CD4-positive, alpha-beta T cell (primary cell): ENCODE data around the gene LPP. TPM values are rescaled to one million over a fixed set of nuclear protein-coding genes. Genes with fewer than 3 reads are reported as not detected.

Experiments used
- ATAC-seq: fragments of 200-7000 bp; cut with Tn5 transposase; one replicate; pipeline ENCODE4 v1.10.0; 2022; ENCODE audit warnings: mild to moderate bottlenecking; ENCODE audit not compliant: poor library complexity
- CTCF ChIA-PET: fragments of 350-600 bp; sonication (Branson Sonifier 250); formaldehyde crosslinking; loops from one replicate; lab custom pipeline; 2021; ENCODE audit warnings: antibody characterized with exemption, inconsistent platforms; lab: Charles Lee
- POLR2A ChIA-PET: fragments of 350-600 bp; sonication (Branson Sonifier 250); formaldehyde crosslinking; loops from one replicate; lab custom pipeline; 2021; ENCODE audit warnings: antibody characterized with exemption, inconsistent platforms; lab: Charles Lee
- DNase-seq, 14 experiments: peaks; one replicate each; pipeline ENCODE4 v3.0.0-alpha.2; 2013 to 2020; ENCODE audit warnings: mixed read lengths in 2 of 14
- H3K27ac ChIP-seq, 2 donors: one replicate each; pipeline versions ENCODE4 v1.5.1 to v1.7.0; 2013; ENCODE audit warnings: low read length in 2 of 2, low read depth in 1 of 2, mild to moderate bottlenecking in 1 of 2
- H3K27me3 ChIP-seq, 2 experiments: 1 replicate in 1 of 2; 2 replicates in 1 of 2; pipeline versions ENCODE4 v1.6.1 to v1.7.0; 2013; ENCODE audit warnings: low read length in 2 of 2, control low read depth in 1 of 2, mild to moderate bottlenecking in 1 of 2, moderate library complexity in 1 of 2; ENCODE audit not compliant: insufficient read depth in 2 of 2, control insufficient read depth in 1 of 2
- H3K36me3 ChIP-seq: one replicate; pipeline ENCODE4 v1.6.1; 2013; ENCODE audit warnings: low read length, control low read depth; ENCODE audit not compliant: insufficient read depth
- H3K4me1 ChIP-seq: one replicate; pipeline ENCODE4 v1.6.1; 2013; ENCODE audit warnings: low read length, control low read depth; ENCODE audit not compliant: insufficient read depth
- H3K4me3 ChIP-seq: one replicate; pipeline ENCODE4 v1.5.1; 2013; ENCODE audit warnings: mild to moderate bottlenecking, low read length, moderate library complexity
- H3K9me3 ChIP-seq, 2 experiments: 1 replicate in 1 of 2; 2 replicates in 1 of 2; pipeline versions ENCODE4 v1.6.1 to v1.7.0; 2013; ENCODE audit warnings: low read length in 2 of 2, mild to moderate bottlenecking in 2 of 2, control low read depth in 1 of 2, moderate library complexity in 1 of 2; ENCODE audit not compliant: control insufficient read depth in 1 of 2, insufficient read depth in 1 of 2
- H3K27ac Mint-ChIP-seq: one replicate; pipeline ENCODE4 v1.8.0; 2020; ENCODE audit warnings: mixed read lengths
- H3K27me3 Mint-ChIP-seq: one replicate; pipeline ENCODE4 v1.8.0; 2021; ENCODE audit warnings: mixed read lengths
- H3K36me3 Mint-ChIP-seq: one replicate; pipeline ENCODE4 v1.8.0; 2021; ENCODE audit warnings: low read depth, mixed read lengths
- H3K4me1 Mint-ChIP-seq: one replicate; pipeline ENCODE4 v1.8.0; 2021; ENCODE audit warnings: low read depth, mixed read lengths
- H3K4me3 Mint-ChIP-seq: one replicate; pipeline ENCODE4 v1.8.0; 2020; ENCODE audit warnings: mild to moderate bottlenecking, mixed read lengths
- H3K9me3 Mint-ChIP-seq: one replicate; pipeline ENCODE4 v1.8.0; 2020; ENCODE audit warnings: mixed read lengths
- CTCF ChIP-seq: fragments of 200-600 bp; IDR thresholded peaks from one replicate; pipeline ENCODE4 v1.8.0; 2022; ENCODE audit warnings: antibody characterized with exemption, mild to moderate bottlenecking
- intact Hi-C, 2 experiments: fragments of 100-400 bp; cut with DNase I in 1 of 2; cut with micrococcal nuclease in 1 of 2; formaldehyde crosslinking; loops; one replicate each; pipeline versions ENCODE4 v1.15.1 to v1.9.0; 2023 to 2025; cut with DNase I, micrococcal nuclease
- total RNA-seq, 174 experiments: library from RNA in 2 of 174; stranded (reverse) in 2 of 174; gene quantifications; one replicate each; pipeline ENCODE4 v1.2.3 and lab custom pipeline; 2021 to 2026

LPP gene
- total RNA-seq, 2 experiments from 2014 or later = 45.6 to 45.9 TPM

GRCh38 chr3:188345223-188345622 lies 191.3 kb downstream of the LPP start:
- no peaks in the 10 kb centered on the region for H3K27me3 ChIP-seq
- intact Hi-C loops = loop anchor here in 1 of 2 experiments (10.0 kb wide), 1 partner anchor 190 kb away; the partner anchor contains the start of gene LPP
- no peak for TF ChIP-seq CTCF
- DNase-seq = no peak
- Mint-ChIP-seq H3K36me3 (peaks cover 18% of the 10 kb centered on the region), H3K4me3 (no peak overlapping the region), H3K9me3 (no peaks in the 10 kb centered on the region), H3K4me1 (peaks cover under 1% of the 10 kb centered on the region), H3K27ac (no peak overlapping the region), H3K27me3 (no peaks in the 10 kb centered on the region)
- ATAC-seq = no peak
- no peaks in the 10 kb centered on the region for H3K36me3 ChIP-seq
- POLR2A ChIA-PET = no interaction called here
- H3K4me1 ChIP-seq = no peaks in the 10 kb centered on the region
- no peak overlapping the region for H3K27ac ChIP-seq
- CTCF ChIA-PET = interaction anchor here (0.6 to 1.2 kb wide), 2 partner anchors 12 to 77 kb away, joined by 3 to 4 read pairs; no protein-coding TSS in a partner anchor
- no peaks in the 10 kb centered on the region for H3K9me3 ChIP-seq
- H3K4me3 ChIP-seq = no peak overlapping the region

GRCh38 chr3:188348435-188349244 lies 194.7 kb downstream of the LPP start:
- Mint-ChIP-seq H3K27me3 (no peaks in the 10 kb centered on the region), H3K9me3 (no peaks in the 10 kb centered on the region), H3K36me3 (peaks cover 18% of the 10 kb centered on the region), H3K27ac (no peak overlapping the region), H3K4me3 (no peak overlapping the region), H3K4me1 (no peaks in the 10 kb centered on the region)
- no peaks in the 10 kb centered on the region for H3K27me3 ChIP-seq
- DNase-seq (no peak), ATAC-seq (no peak)
- intact Hi-C loops = loop anchor here in 1 of 2 experiments (10.0 kb wide), 1 partner anchor 194 kb away; the partner anchor contains the start of gene LPP
- H3K27ac ChIP-seq = no peak overlapping the region
- no peaks in the 10 kb centered on the region for H3K4me1 ChIP-seq
- H3K9me3 ChIP-seq = no peaks in the 10 kb centered on the region
- no peak for TF ChIP-seq CTCF
- ChIA-PET CTCF (interaction anchor here (1.3 kb wide), 1 partner anchor 11 kb away, joined by 3 read pairs; no protein-coding TSS in a partner anchor), POLR2A (no interaction called here)
- H3K4me3 ChIP-seq = no peak overlapping the region
- H3K36me3 ChIP-seq = no peaks in the 10 kb centered on the region

- CTCF ChIA-PET = interaction anchor here (1.2 to 1.3 kb wide), 2 partner anchors 10 to 109 kb away, joined by 3 read pairs; no protein-coding TSS in a partner anchor
- intact Hi-C loops = loop anchor here in 1 of 2 experiments (10.0 kb wide), 1 partner anchor 195 kb away; the partner anchor contains the start of gene LPP
These were observed 195.5 kb downstream of the LPP start for GRCh38 chr3:188349351-188349901.

More at GRCh38 chr3:188349351-188349901, 195.5 kb downstream of the LPP start:
- DNase-seq (no peak), ATAC-seq (no peak)
- H3K4me1 ChIP-seq = no peaks in the 10 kb centered on the region
- H3K9me3 ChIP-seq = no peaks in the 10 kb centered on the region
- Mint-ChIP-seq H3K27ac (no peak overlapping the region), H3K4me1 (no peaks in the 10 kb centered on the region), H3K27me3 (no peaks in the 10 kb centered on the region), H3K4me3 (no peak overlapping the region), H3K9me3 (no peaks in the 10 kb centered on the region), H3K36me3 (peaks cover 16% of the 10 kb centered on the region)
- H3K36me3 ChIP-seq = no peaks in the 10 kb centered on the region
- no peak overlapping the region for H3K4me3 ChIP-seq
- no peak for TF ChIP-seq CTCF
- H3K27me3 ChIP-seq = no peaks in the 10 kb centered on the region
- no peak overlapping the region for H3K27ac ChIP-seq
- POLR2A ChIA-PET = interaction anchor here (1.9 kb wide), 1 partner anchor 27 kb away, joined by 7 read pairs; no protein-coding TSS in a partner anchor
